Left ventricle myocardium inferior (tissue), 1 donor: ENCODE results near the gene METTL25. TPM values are rescaled to one million over a fixed set of nuclear protein-coding genes. Genes with fewer than 3 reads are reported as not detected.

Source experiments
- DNase-seq: peaks from one replicate; pipeline ENCODE4 v3.0.0-alpha.2; 2020
- H3K27ac ChIP-seq: fragments of 200-600 bp; replicated peaks from 2 replicates; pipeline ENCODE4 v1.8.0; 2021
- H3K27me3 ChIP-seq: fragments of 200-600 bp; 2 replicates; pipeline ENCODE4 v1.8.0; 2021; ENCODE audit warnings: low read depth
- H3K36me3 ChIP-seq: fragments of 200-600 bp; 2 replicates; pipeline ENCODE4 v1.8.0; 2021
- H3K4me1 ChIP-seq: fragments of 200-600 bp; 2 replicates; pipeline ENCODE4 v1.8.0; 2021
- H3K4me3 ChIP-seq: fragments of 200-600 bp; 2 replicates; pipeline ENCODE4 v1.8.0; 2021; ENCODE audit warnings: mild to moderate bottlenecking, moderate library complexity
- H3K9me3 ChIP-seq: fragments of 200-600 bp; replicated peaks from 2 replicates; pipeline ENCODE4 v1.8.0; 2021
- intact Hi-C: fragments of 100-400 bp; cut with micrococcal nuclease; formaldehyde crosslinking; loops from one replicate; pipeline ENCODE4 v1.11.0; 2022
- total RNA-seq: library from RNA; stranded (reverse); fragmentation: NEBNext Ultra II Directional; extraction: Animal tissue kit (Norgen Biotek cat#: 25700); gene quantifications from one replicate; pipeline ENCODE4 v1.2.1, GENCODE V29; 2021
- TF ChIP-seq, protein P1 (sequence below): fragments of 200-600 bp; IDR thresholded peaks from 2 replicates; pipeline ENCODE4 v1.8.0; 2021; ENCODE audit warnings: antibody characterized with exemption, mild to moderate bottlenecking, borderline replicate concordance
- donor health status: DM: no; HTN: yes; CAD: no; lungs with severe emphysema.

The METTL25 gene
- total RNA-seq, 1 donor from 2014 or later, result 15.8 TPM

DNA sequence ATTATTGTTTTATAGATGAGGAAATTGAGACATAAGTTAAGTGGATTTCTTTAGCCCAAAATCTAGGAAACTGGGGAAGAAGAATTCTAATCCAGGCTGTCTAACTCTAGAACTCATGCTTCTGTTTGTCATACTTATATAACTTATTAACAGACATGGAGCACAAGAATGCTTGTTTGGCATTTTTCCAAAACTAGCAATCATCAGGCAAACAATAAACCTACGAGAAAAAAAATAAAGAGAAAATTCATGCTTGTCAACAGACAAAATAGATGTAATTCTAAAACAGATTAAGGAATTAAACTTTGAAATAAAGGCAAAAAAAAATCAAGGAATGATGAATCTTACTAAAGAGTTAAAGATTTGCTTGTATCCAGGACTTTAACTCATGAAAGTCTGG lies 103.1 kb downstream of the METTL25 start:
- Histone ChIP-seq H3K36me3 (peaks cover 45% of the 10 kb centered on the region), H3K4me3 (no peak overlapping the region), H3K27me3 (no peaks in the 10 kb centered on the region), H3K27ac (no peak overlapping the region), H3K4me1 (no peaks in the 10 kb centered on the region), H3K9me3 (no peaks in the 10 kb centered on the region)
- DNase-seq, result no peak
- intact Hi-C loops, result no loop called here
- TF ChIP-seq, protein P1, sequence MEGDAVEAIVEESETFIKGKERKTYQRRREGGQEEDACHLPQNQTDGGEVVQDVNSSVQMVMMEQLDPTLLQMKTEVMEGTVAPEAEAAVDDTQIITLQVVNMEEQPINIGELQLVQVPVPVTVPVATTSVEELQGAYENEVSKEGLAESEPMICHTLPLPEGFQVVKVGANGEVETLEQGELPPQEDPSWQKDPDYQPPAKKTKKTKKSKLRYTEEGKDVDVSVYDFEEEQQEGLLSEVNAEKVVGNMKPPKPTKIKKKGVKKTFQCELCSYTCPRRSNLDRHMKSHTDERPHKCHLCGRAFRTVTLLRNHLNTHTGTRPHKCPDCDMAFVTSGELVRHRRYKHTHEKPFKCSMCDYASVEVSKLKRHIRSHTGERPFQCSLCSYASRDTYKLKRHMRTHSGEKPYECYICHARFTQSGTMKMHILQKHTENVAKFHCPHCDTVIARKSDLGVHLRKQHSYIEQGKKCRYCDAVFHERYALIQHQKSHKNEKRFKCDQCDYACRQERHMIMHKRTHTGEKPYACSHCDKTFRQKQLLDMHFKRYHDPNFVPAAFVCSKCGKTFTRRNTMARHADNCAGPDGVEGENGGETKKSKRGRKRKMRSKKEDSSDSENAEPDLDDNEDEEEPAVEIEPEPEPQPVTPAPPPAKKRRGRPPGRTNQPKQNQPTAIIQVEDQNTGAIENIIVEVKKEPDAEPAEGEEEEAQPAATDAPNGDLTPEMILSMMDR, result no peak

DNA sequence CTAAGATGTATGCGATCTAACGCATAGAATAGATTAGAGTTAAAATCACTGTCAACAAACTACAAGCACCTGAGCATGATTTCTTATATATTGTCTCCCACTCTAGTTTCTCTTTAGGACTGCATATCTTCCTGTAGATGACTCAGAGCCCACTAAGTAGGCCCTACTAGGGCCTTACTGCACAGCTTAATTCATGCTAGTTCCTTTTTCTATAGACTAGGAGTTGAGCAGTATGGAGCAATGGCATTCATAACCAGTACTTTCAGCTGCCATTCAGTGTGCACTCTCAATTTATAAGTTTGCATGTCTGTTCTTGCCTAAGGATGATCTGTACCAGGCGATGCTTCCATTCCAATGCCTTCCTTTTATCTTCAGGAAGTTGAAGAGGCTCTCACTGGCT lies 103.5 kb downstream of the METTL25 start:
- Histone ChIP-seq H3K36me3 (peaks cover 41% of the 10 kb centered on the region), H3K4me3 (no peak overlapping the region), H3K4me1 (no peaks in the 10 kb centered on the region), H3K27me3 (no peaks in the 10 kb centered on the region), H3K27ac (no peak overlapping the region), H3K9me3 (no peaks in the 10 kb centered on the region)
- no peak for DNase-seq
- TF ChIP-seq, protein P1, result no peak
- intact Hi-C loops, result no loop called here

DNA sequence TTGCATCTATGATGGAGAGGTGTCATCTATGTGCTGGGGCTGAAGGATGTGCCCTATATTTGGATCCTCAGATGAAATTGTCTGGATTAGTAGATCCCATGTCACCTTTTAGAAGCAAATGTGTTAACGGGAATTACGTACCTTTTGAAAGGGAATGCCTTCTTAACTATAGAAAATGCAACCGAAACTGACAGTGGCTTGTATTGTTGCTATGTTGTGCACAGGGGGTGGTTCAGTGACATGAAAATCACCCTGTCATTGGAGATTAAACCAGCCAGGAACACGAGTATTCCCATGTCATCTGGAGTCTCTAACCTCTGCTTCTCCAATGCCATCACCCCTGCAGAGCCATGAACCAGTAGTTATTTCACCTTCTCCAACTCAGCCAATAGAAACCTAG lies 110.2 kb downstream of the METTL25 start:
- H3K9me3 ChIP-seq, result peaks cover 16% of the 10 kb centered on the region
- H3K4me3 ChIP-seq, result no peak overlapping the region
- intact Hi-C loops, result no loop called here
- TF ChIP-seq, protein P1, result no peak
- no peak for DNase-seq
- no peaks in the 10 kb centered on the region for H3K4me1 ChIP-seq
- H3K27me3 ChIP-seq, result no peaks in the 10 kb centered on the region
- H3K27ac ChIP-seq, result no peak overlapping the region
- peaks cover 34% of the 10 kb centered on the region for H3K36me3 ChIP-seq

DNA sequence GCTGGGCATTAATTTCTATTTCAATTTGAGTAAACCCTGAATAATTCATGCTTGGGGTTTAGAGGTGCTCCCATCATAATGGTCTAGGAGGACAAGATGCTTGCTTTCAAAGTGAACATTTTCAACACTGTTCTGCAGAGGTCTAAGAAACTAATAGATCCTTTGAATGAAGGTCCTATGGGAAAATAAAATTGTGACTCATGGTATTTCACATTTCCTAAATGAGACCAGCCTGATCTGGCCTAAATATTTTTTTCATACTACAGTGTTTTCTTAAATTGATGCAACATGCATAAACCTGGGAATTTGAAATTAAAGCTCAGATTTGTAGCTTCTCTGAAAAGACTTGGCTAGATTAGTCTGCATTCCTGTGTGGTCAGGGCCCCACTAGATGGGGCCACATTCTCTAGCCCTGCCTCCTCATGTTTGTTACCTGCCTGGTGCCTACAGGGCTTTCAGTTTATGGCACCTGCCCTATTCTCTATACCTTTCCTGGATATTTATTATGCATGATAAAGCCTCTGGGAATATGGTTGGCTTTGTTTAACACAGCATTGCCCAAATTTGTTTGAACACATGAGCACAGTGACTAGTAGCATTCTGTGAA lies 112.7 kb downstream of the METTL25 start:
- Histone ChIP-seq H3K4me3 (no peak overlapping the region), H3K4me1 (no peaks in the 10 kb centered on the region), H3K36me3 (peaks cover 46% of the 10 kb centered on the region), H3K27me3 (no peaks in the 10 kb centered on the region), H3K27ac (no peak overlapping the region), H3K9me3 (peaks cover 16% of the 10 kb centered on the region)
- TF ChIP-seq, protein P1, result no peak
- DNase-seq, result no peak
- intact Hi-C loops, result no loop called here

DNA sequence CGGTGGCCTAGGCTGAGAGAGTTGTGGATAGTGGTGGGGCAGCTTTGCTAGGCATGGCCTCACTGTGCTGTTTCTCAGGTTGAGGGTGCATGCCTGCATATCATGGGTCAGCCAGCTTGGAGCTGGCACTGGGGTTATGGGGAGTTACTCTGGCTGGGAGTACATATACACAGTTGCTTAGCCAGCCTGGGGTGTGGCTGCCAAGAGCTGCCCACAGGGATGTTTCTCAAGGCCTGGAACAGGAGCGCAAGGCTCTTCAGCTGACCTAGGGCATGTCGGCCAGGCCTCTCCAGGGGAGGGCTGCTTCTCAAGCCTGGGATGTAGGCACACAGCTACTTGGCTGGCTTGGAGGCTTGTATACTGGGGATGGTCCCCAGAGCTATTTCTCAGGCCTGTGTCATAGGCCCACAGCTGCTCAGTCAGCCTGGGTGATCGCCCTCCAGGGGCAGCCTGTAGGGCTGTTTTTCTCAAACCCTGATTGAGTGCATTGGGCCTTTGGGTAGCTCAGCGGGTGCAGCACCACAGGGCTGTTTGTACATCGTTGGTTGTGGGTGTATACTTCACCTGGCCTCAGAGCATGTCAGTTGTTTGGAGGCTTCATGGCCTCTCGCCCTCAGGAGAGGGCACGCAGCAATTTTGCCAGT lies 114.9 kb downstream of the METTL25 start:
- peaks cover 60% of the 10 kb centered on the region for H3K36me3 ChIP-seq
- peaks cover 16% of the 10 kb centered on the region for H3K9me3 ChIP-seq
- H3K4me1 ChIP-seq, result no peaks in the 10 kb centered on the region
- no peak overlapping the region for H3K27ac ChIP-seq
- TF ChIP-seq, protein P1, result no peak
- H3K27me3 ChIP-seq, result no peaks in the 10 kb centered on the region
- DNase-seq, result no peak
- no peak overlapping the region for H3K4me3 ChIP-seq
- intact Hi-C loops, result no loop called here
